ENCODE data around the gene SLC38A10. TPM values are rescaled to one million over a fixed set of nuclear protein-coding genes. Genes with fewer than 3 reads are reported as not detected.

Gene SLC38A10
- total RNA-seq, 1 experiment from 2014 or later: 81.4 TPM

GRCh38 chr17:81288715-81289114 is 6.4 kb downstream of the SLC38A10 start:
- DNase-seq (ENCODE audit: low read depth in 1 of 2, low spot score in 2 of 2): no peak
- Histone ChIP-seq H3K27ac (no peak overlapping the region), H3K36me3 (peaks cover 62% of the 10 kb centered on the region), H3K27me3 (replicated peaks) (no peaks in the 10 kb centered on the region), H3K4me1 (replicated peaks) (peaks cover under 1% of the 10 kb centered on the region; the same call in 1 of the 2 replicates), H3K4me3 (no peak overlapping the region), H3K9me3 (replicated peaks) (no peaks in the 10 kb centered on the region; the same call in 1 of the 2 replicates)

GRCh38 chr17:81287741-81288430 is 7.2 kb downstream of the SLC38A10 start:
- Histone ChIP-seq H3K4me1 (replicated peaks) (no peaks in the 10 kb centered on the region), H3K4me3 (no peak overlapping the region), H3K36me3 (peaks cover 68% of the 10 kb centered on the region), H3K9me3 (replicated peaks) (no peaks in the 10 kb centered on the region; the same call in 1 of the 2 replicates), H3K27me3 (replicated peaks) (no peaks in the 10 kb centered on the region), H3K27ac (no peak overlapping the region)
- no peak for DNase-seq (ENCODE audit: low read depth in 1 of 2, low spot score in 2 of 2)

GRCh38 chr17:81287152-81287551 is 8.0 kb downstream of the SLC38A10 start:
- H3K36me3 ChIP-seq: peaks cover 76% of the 10 kb centered on the region
- no peaks in the 10 kb centered on the region for H3K4me1 ChIP-seq (replicated peaks)
- no peaks in the 10 kb centered on the region for H3K27me3 ChIP-seq (replicated peaks)
- H3K4me3 ChIP-seq: no peak overlapping the region
- no peak overlapping the region for H3K27ac ChIP-seq
- no peak for DNase-seq (ENCODE audit: low read depth in 1 of 2, low spot score in 2 of 2)
- H3K9me3 ChIP-seq (replicated peaks): no peaks in the 10 kb centered on the region; the same call in 1 of the 2 replicates

- H3K4me3 ChIP-seq: no peak overlapping the region
- no peaks in the 10 kb centered on the region; the same call in 1 of the 2 replicates for H3K9me3 ChIP-seq (replicated peaks)
- no peak overlapping the region for H3K27ac ChIP-seq
- DNase-seq (ENCODE audit: low read depth in 1 of 2, low spot score in 2 of 2): no peak
- H3K4me1 ChIP-seq (replicated peaks): no peaks in the 10 kb centered on the region
- peaks cover 81% of the 10 kb centered on the region for H3K36me3 ChIP-seq
- H3K27me3 ChIP-seq (replicated peaks): no peaks in the 10 kb centered on the region
These were observed 8.5 kb downstream of the SLC38A10 start for GRCh38 chr17:81286491-81287145.

- H3K36me3 ChIP-seq: peaks cover 84% of the 10 kb centered on the region
- H3K4me1 ChIP-seq (replicated peaks): no peaks in the 10 kb centered on the region
- no peak for DNase-seq (ENCODE audit: low read depth in 1 of 2, low spot score in 2 of 2)
- no peak overlapping the region for H3K4me3 ChIP-seq
- no peak overlapping the region for H3K27ac ChIP-seq
- H3K9me3 ChIP-seq (replicated peaks): no peaks in the 10 kb centered on the region; the same call in 1 of the 2 replicates
- H3K27me3 ChIP-seq (replicated peaks): no peaks in the 10 kb centered on the region
These were observed 9.2 kb downstream of the SLC38A10 start for GRCh38 chr17:81285894-81286293.

GRCh38 chr17:81285179-81285878 is 9.8 kb downstream of the SLC38A10 start:
- Histone ChIP-seq H3K4me1 (replicated peaks) (no peaks in the 10 kb centered on the region), H3K9me3 (replicated peaks) (no peaks in the 10 kb centered on the region; the same call in 1 of the 2 replicates), H3K4me3 (no peak overlapping the region), H3K27ac (no peak overlapping the region), H3K36me3 (peaks cover 82% of the 10 kb centered on the region), H3K27me3 (replicated peaks) (no peaks in the 10 kb centered on the region)
- DNase-seq (ENCODE audit: low read depth in 1 of 2, low spot score in 2 of 2): no peak

- Histone ChIP-seq H3K27ac (no peak overlapping the region), H3K27me3 (replicated peaks) (no peaks in the 10 kb centered on the region), H3K4me3 (no peak overlapping the region), H3K4me1 (replicated peaks) (no peaks in the 10 kb centered on the region), H3K36me3 (peaks cover 82% of the 10 kb centered on the region), H3K9me3 (replicated peaks) (no peaks in the 10 kb centered on the region; the same call in 1 of the 2 replicates)
- no peak for DNase-seq (ENCODE audit: low read depth in 1 of 2, low spot score in 2 of 2)
These were observed 12.2 kb downstream of the SLC38A10 start for GRCh38 chr17:81282876-81283275.

- Histone ChIP-seq H3K4me3 (no peak overlapping the region), H3K27me3 (replicated peaks) (no peaks in the 10 kb centered on the region), H3K9me3 (replicated peaks) (no peaks in the 10 kb centered on the region; the same call in 1 of the 2 replicates), H3K27ac (no peak overlapping the region), H3K36me3 (peaks cover 82% of the 10 kb centered on the region), H3K4me1 (replicated peaks) (no peaks in the 10 kb centered on the region)
- no peak for DNase-seq (ENCODE audit: low read depth in 1 of 2, low spot score in 2 of 2)
These were observed 13.0 kb downstream of the SLC38A10 start for GRCh38 chr17:81282141-81282540.

GRCh38 chr17:81280571-81280970 is 14.5 kb downstream of the SLC38A10 start:
- H3K27me3 ChIP-seq (replicated peaks): no peaks in the 10 kb centered on the region
- H3K4me3 ChIP-seq: no peak overlapping the region
- no peak overlapping the region for H3K27ac ChIP-seq
- no peaks in the 10 kb centered on the region; the same call in 1 of the 2 replicates for H3K9me3 ChIP-seq (replicated peaks)
- no peaks in the 10 kb centered on the region for H3K4me1 ChIP-seq (replicated peaks)
- DNase-seq (ENCODE audit: low read depth in 1 of 2, low spot score in 2 of 2): no peak
- H3K36me3 ChIP-seq: peaks cover 81% of the 10 kb centered on the region

- H3K9me3 ChIP-seq (replicated peaks): no peaks in the 10 kb centered on the region
- no peaks in the 10 kb centered on the region for H3K27me3 ChIP-seq (replicated peaks)
- H3K27ac ChIP-seq: no peak overlapping the region
- H3K4me1 ChIP-seq (replicated peaks): no peaks in the 10 kb centered on the region
- DNase-seq (ENCODE audit: low read depth in 1 of 2, low spot score in 2 of 2): no peak
- H3K4me3 ChIP-seq: no peak overlapping the region
- peaks cover 80% of the 10 kb centered on the region for H3K36me3 ChIP-seq
These were observed 15.5 kb downstream of the SLC38A10 start for GRCh38 chr17:81279278-81280275.

- Histone ChIP-seq H3K9me3 (replicated peaks) (no peaks in the 10 kb centered on the region), H3K27me3 (replicated peaks) (no peaks in the 10 kb centered on the region), H3K27ac (no peak overlapping the region), H3K4me1 (replicated peaks) (no peaks in the 10 kb centered on the region), H3K36me3 (peaks cover 88% of the 10 kb centered on the region), H3K4me3 (no peak overlapping the region)
- no peak for DNase-seq (ENCODE audit: low read depth in 1 of 2, low spot score in 2 of 2)
These were observed 16.3 kb downstream of the SLC38A10 start for GRCh38 chr17:81278831-81279230.

GRCh38 chr17:81277946-81278693 is 17.0 kb downstream of the SLC38A10 start:
- Histone ChIP-seq H3K27ac (no peak overlapping the region), H3K27me3 (replicated peaks) (no peaks in the 10 kb centered on the region), H3K9me3 (replicated peaks) (no peaks in the 10 kb centered on the region), H3K36me3 (peaks cover 90% of the 10 kb centered on the region), H3K4me1 (replicated peaks) (no peaks in the 10 kb centered on the region), H3K4me3 (no peak overlapping the region)
- no peak for DNase-seq (ENCODE audit: low read depth in 1 of 2, low spot score in 2 of 2)
